K562 (cell line): ENCODE data around the gene CCDC117. TPM values are rescaled to one million over a fixed set of nuclear protein-coding genes. Genes with fewer than 3 reads are reported as not detected.

Source experiments
- ADNP ChIP-seq: fragments of 200-800 bp; sonication (Bioruptor generic); IDR thresholded peaks from 2 replicates; pipeline ENCODE4 v1.6.1; 2016; ENCODE audit warnings: missing genetic modification characterization, missing compliant biosample characterization
- CBX5 ChIP-seq: IDR thresholded peaks from 2 replicates; pipeline ENCODE4 v1.6.1; 2014; ENCODE audit warnings: low read depth, borderline replicate concordance
- CBX8 ChIP-seq: fragments of 200-600 bp; sonication (generic); IDR thresholded peaks from 2 replicates; pipeline ENCODE4 v1.6.1; 2012; ENCODE audit warnings: borderline replicate concordance, mixed run types, low read depth, mild to moderate bottlenecking, moderate library complexity, mixed read lengths, low read length, control low read depth, inconsistent platforms; ENCODE audit not compliant: poor library complexity, severe bottlenecking; ENCODE audit errors: extremely low read depth
- ERF ChIP-seq: fragments of 450-650 bp; formaldehyde crosslinking; IDR thresholded peaks from 2 replicates; pipeline ENCODE4 v1.4.0; 2020; ENCODE audit warnings: mild to moderate bottlenecking, mixed read lengths
- KLF10 ChIP-seq: fragments of 250-450 bp; sonication (Bioruptor Pico); IDR thresholded peaks from 2 replicates; pipeline ENCODE4 v1.6.1; 2021; ENCODE audit warnings: matching md5 sums
- NCOA1 ChIP-seq: fragments of 450-650 bp; IDR thresholded peaks from 2 replicates; pipeline ENCODE4 v1.6.1; 2016; ENCODE audit warnings: low read depth
- RBM22 ChIP-seq: fragments of 200-400 bp; formaldehyde crosslinking; IDR thresholded peaks from 2 replicates; pipeline ENCODE4 v1.6.1; 2018; ENCODE audit warnings: low read length, low read depth; ENCODE audit not compliant: poor library complexity, severe bottlenecking
- SIN3A ChIP-seq, 2 experiments: fragments of 150-350 bp in 1 of 2; IDR thresholded peaks; 2 replicates each; pipeline ENCODE4 v1.6.1; 2011 to 2016; ENCODE audit warnings: borderline replicate concordance in 2 of 2, low read depth in 2 of 2, low read length in 2 of 2, mild to moderate bottlenecking in 2 of 2, moderate library complexity in 2 of 2; ENCODE audit not compliant: control insufficient read depth in 1 of 2
- SREBF1 ChIP-seq: fragments of 150-350 bp; IDR thresholded peaks from 2 replicates; pipeline ENCODE4 v1.6.1; 2014; ENCODE audit warnings: antibody characterized with exemption, low read depth, low read length, borderline replicate concordance
- TFAM ChIP-seq: fragments of 250-450 bp; sonication (Bioruptor Pico); conservative IDR thresholded peaks from 2 replicates; pipeline ENCODE4 v1.5.0; 2021; ENCODE audit warnings: mild to moderate bottlenecking, moderate library complexity
- TSC22D4 ChIP-seq: fragments of 450-650 bp; IDR thresholded peaks from 2 replicates; pipeline ENCODE4 v1.6.1; 2016; ENCODE audit warnings: missing genetic modification characterization, missing biosample characterization, control low read depth
- ZHX1 ChIP-seq: fragments of 150-350 bp; conservative IDR thresholded peaks from 2 replicates; pipeline ENCODE4 v1.6.1; 2014; ENCODE audit warnings: low read length
- ZNF311 ChIP-seq: fragments of 250-450 bp; sonication (Bioruptor Pico); IDR thresholded peaks from 2 replicates; pipeline ENCODE4 v1.4.0; 2020; ENCODE audit warnings: mild to moderate bottlenecking, moderate library complexity
- ZNF511 ChIP-seq: sonication (generic); formaldehyde crosslinking; IDR thresholded peaks from 2 replicates; pipeline ENCODE4 v1.8.0; 2022; ENCODE audit warnings: mild to moderate bottlenecking, missing genetic modification reagents
- ZNF740 ChIP-seq, 3 experiments: fragments of 200-800 bp in 1 of 3; sonication (Bioruptor generic) in 1 of 3; sonication (generic) in 1 of 3; formaldehyde crosslinking in 1 of 3; IDR thresholded peaks; 2 replicates each; pipeline versions ENCODE4 v1.6.1 to v1.8.0; 2016 to 2022; ENCODE audit warnings: mild to moderate bottlenecking in 2 of 3, missing compliant biosample characterization in 2 of 3, missing genetic modification characterization in 2 of 3, missing genetic modification reagents in 1 of 3
- polyA plus RNA-seq, 8 experiments: library from polyadenylated mRNA; depleted of rRNA in 4 of 8; stranded (reverse) in 5 of 8; unstranded in 3 of 8; fragments of >200 nt; fragmentation: Nextera tagmentation in 2 of 8; fragmentation: Illumina TruSeq in 1 of 8; extraction: Ambion mirVana in 2 of 8; extraction: Trizol in 1 of 8; gene quantifications; 2 replicates each; pipeline versions ENCODE4 v1.2.1 to v1.2.3, GENCODE V29; 2011 to 2014; ENCODE audit warnings: inconsistent platforms in 1 of 8, missing spikeins in 1 of 8
- total RNA-seq, 7 experiments: library from RNA; depleted of rRNA in 6 of 7; stranded (reverse); fragments of >200 nt in 6 of 7; fragmentation: Illumina TruSeq in 2 of 7; extraction: Trizol in 2 of 7; gene quantifications; 2 replicates each; pipeline versions ENCODE4 v1.2.1 to v1.2.3, GENCODE V29; 2011 to 2021; ENCODE audit warnings: low replicate concordance in 1 of 7

The CCDC117 gene
- total and polyA plus RNA-seq, 9 of the 15 experiments (the other 6 are each of a cell fraction or from before 2014, with no cell fraction given), result 5.7 to 23.3 (median 15.8) TPM

GRCh38 chr22:28772633-28773460 is at the start of gene CCDC117 (continued):
- TF ChIP-seq ERF (CRISPR knock-in tag) (peak; percentile 50; the same call in 1 of the 2 replicates), TFAM (CRISPR knock-in tag) (no peak), ZNF740 (CRISPR knock-in tag; IDR thresholded peaks at IDR 0.05) (no peak), ZNF740 (tag; IDR thresholded peaks at IDR 0.05) (no peak), ZNF511 (CRISPR knock-in tag) (no peak), ZHX1 (no peak), RBM22 (no peak), TSC22D4 (no peak), CBX8 (no peak), CBX5 (no peak), KLF10 (CRISPR knock-in tag) (no peak), SIN3A (IDR thresholded peaks at IDR 0.05; ENCODE audit: borderline replicate concordance in 2 of 2, control insufficient read depth in 1 of 2, low read depth in 2 of 2, low read length in 2 of 2) (no peak; a peak in 1 of 4 replicates), NCOA1 (no peak), ADNP (tag) (0 out of 2 replicates have a peak, but pooled peaks have one; percentile 9), ZNF311 (no peak), SREBF1 (no peak)
